Measurements from ENCODE around the gene RPF1.

Gene RPF1

DNA sequence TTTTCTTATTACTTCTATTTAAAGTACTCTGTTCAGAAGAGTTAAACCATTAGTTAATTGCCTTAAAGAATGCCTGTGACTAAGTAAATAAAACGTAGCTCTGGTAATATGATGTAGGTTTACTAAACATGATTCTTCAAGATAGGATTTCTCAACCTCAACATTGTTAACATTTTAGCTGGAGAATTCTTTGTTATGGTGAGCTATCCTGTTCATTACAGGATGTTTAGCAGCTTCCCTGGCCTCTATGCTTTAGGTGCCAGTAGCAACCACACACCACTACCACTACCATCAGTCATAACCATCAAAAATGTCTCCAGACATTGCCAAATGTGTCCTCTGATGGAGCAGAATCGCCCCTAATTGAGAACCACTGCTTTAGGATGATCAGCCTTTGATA is 10.7 kb downstream of the RPF1 start:
- no peaks in the 10 kb centered on the region for H3K9me3 ChIP-seq
- no peaks in the 10 kb centered on the region for H3K27me3 ChIP-seq
- H3K36me3 ChIP-seq: peaks cover 23% of the 10 kb centered on the region
- TF ChIP-seq, protein P1, sequence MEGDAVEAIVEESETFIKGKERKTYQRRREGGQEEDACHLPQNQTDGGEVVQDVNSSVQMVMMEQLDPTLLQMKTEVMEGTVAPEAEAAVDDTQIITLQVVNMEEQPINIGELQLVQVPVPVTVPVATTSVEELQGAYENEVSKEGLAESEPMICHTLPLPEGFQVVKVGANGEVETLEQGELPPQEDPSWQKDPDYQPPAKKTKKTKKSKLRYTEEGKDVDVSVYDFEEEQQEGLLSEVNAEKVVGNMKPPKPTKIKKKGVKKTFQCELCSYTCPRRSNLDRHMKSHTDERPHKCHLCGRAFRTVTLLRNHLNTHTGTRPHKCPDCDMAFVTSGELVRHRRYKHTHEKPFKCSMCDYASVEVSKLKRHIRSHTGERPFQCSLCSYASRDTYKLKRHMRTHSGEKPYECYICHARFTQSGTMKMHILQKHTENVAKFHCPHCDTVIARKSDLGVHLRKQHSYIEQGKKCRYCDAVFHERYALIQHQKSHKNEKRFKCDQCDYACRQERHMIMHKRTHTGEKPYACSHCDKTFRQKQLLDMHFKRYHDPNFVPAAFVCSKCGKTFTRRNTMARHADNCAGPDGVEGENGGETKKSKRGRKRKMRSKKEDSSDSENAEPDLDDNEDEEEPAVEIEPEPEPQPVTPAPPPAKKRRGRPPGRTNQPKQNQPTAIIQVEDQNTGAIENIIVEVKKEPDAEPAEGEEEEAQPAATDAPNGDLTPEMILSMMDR (IDR thresholded peaks at IDR 0.05; ENCODE audit: low read depth, low read length): no peak
- no peak overlapping the region for H3K4me3 ChIP-seq (ENCODE audit: low read depth, low read length)
- DNase-seq: no peak
- H3K4me1 ChIP-seq: no peaks in the 10 kb centered on the region

DNA sequence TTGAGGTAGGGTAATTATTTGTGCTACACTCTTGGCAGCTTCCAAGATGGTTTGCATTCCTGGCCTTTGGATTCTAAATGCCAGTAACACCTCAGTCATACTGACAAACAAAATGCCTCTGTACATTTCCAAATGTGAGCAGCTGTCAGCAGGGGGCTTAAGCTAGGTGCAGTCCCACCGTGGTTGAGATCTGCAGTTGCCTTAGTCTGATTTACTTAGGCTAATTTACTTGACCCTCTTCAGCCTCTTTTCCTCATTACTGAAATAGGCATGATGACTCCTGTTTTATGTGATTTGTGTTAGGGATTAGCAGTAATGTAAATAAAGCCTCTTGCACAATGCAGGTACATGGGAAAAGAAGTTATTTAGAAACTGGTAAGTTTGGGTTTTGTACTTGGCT is 13.7 kb downstream of the RPF1 start:
- H3K9me3 ChIP-seq: no peaks in the 10 kb centered on the region
- TF ChIP-seq, protein P1 (IDR thresholded peaks at IDR 0.05; ENCODE audit: low read depth, low read length): no peak
- no peaks in the 10 kb centered on the region for H3K27me3 ChIP-seq
- H3K36me3 ChIP-seq: peaks cover 40% of the 10 kb centered on the region
- no peak overlapping the region for H3K4me3 ChIP-seq (ENCODE audit: low read depth, low read length)
- no peaks in the 10 kb centered on the region for H3K4me1 ChIP-seq
- DNase-seq: no peak

DNA sequence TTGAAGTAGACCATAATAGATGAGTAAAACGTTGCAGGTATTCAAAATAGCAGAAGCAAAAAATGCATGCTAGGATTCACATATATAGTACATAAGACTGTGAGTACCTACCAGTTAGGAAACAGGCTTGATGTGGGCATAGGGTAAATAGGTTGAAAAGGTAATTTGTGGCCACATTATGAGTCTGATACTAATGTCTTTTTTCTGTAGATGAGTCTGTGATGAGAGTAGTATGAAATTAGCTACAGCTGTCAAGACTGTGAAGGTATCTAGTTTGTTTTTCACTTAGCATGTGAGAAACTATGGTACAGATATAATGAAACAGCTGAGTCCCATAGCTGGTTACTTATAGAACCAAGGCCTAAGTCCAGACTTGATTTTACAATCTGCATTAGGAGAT is 14.7 kb downstream of the RPF1 start:
- H3K27me3 ChIP-seq: no peaks in the 10 kb centered on the region
- H3K9me3 ChIP-seq: no peaks in the 10 kb centered on the region
- H3K4me3 ChIP-seq (ENCODE audit: low read depth, low read length): no peak overlapping the region
- no peaks in the 10 kb centered on the region for H3K4me1 ChIP-seq
- DNase-seq: no peak
- TF ChIP-seq, protein P1 (IDR thresholded peaks at IDR 0.05; ENCODE audit: low read depth, low read length): no peak
- peaks cover 44% of the 10 kb centered on the region for H3K36me3 ChIP-seq

DNA sequence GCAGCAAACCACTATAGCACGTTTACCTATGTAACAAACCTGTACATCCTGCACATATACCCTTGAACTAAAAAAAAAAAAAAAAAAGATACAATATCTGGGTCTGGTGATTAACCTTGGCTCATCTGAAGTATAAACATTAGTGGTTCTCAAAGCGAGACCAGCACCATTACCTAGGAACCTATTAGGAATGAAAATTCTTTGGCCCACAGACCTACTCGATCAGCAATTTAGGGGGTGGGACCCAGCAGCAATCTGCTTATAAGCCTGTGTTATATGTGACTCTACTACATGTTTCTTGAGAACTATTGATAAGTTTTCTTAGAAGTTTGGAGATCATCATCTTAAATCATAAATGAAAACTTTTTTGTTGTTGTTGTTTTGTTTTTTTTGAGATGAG is 17.4 kb downstream of the RPF1 start:
- Histone ChIP-seq H3K4me3 (ENCODE audit: low read depth, low read length) (no peak overlapping the region), H3K36me3 (peaks cover 26% of the 10 kb centered on the region), H3K9me3 (no peaks in the 10 kb centered on the region), H3K4me1 (no peaks in the 10 kb centered on the region), H3K27me3 (no peaks in the 10 kb centered on the region)
- TF ChIP-seq, protein P1 (IDR thresholded peaks at IDR 0.05; ENCODE audit: low read depth, low read length): no peak
- no peak for DNase-seq

DNA sequence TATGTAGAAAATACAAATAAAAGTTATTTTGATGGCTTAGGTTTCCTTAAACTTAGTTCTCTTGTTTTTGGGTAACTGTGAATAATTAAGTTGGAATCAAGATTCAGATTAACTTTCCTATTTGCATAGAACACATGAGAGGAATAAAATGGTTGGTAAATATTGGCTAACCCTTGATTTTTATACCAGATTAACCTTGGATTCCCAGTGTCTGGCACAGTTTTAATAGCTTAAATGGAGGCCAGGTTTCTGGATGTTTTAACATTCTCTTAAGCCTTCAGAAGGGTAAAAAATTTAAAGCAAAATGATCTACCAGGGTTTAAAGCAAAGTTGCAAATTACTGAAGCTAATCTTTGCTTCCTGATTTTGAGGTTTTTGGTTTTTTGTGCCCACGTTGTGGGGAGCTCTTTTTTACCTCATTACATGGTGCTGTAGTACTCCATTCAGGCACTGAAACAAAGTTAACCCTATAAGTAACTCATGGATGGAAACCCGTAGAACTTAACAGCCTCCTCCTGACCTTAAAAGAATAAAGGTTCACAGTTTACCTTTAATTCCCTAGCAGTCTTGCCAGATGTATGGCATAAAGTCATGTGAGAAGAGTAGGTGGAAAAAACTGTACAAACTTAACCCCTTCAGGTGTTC is 18.7 kb downstream of the RPF1 start:
- H3K36me3 ChIP-seq: peaks cover 22% of the 10 kb centered on the region
- no peaks in the 10 kb centered on the region for H3K4me1 ChIP-seq
- no peak for DNase-seq
- TF ChIP-seq, protein P1 (IDR thresholded peaks at IDR 0.05; ENCODE audit: low read depth, low read length): no peak
- H3K4me3 ChIP-seq (ENCODE audit: low read depth, low read length): no peak overlapping the region
- no peaks in the 10 kb centered on the region for H3K27me3 ChIP-seq
- no peaks in the 10 kb centered on the region for H3K9me3 ChIP-seq

DNA sequence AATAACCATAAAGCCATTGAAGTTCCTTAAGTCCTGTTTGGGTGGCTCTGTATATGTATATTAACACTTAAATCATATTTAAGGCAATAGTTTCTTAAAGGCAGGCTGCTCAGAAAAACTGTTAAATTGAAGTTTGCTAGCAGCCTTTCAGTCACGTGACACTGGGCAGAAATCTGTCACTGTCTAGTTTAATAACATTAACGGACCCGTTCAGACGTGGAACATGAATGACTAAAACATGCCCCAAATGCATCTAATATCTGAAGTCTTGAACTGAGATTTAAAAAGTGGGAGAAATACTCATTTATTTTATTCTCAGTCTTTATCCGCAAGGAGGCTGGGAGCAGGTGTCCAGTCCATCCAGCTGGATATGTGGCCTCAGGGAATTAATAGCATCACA is 23.9 kb downstream of the RPF1 start:
- Histone ChIP-seq H3K27me3 (no peaks in the 10 kb centered on the region), H3K36me3 (peaks cover 2% of the 10 kb centered on the region), H3K9me3 (no peaks in the 10 kb centered on the region), H3K4me3 (ENCODE audit: low read depth, low read length) (peak overlapping the region; percentile 20; the same call in 1 of the 2 replicates), H3K4me1 (peaks cover 7% of the 10 kb centered on the region)
- no peak for DNase-seq
- TF ChIP-seq, protein P1 (IDR thresholded peaks at IDR 0.05; ENCODE audit: low read depth, low read length): no peak
